ENCODE results near the gene LRFN3.
"Not testable (repeated sequence)": the region's sequence is repeated elsewhere in the genome, so short reads cannot be mapped to it uniquely, and the experiment has no call there.

The LRFN3 gene

GRCh38 chr19:35905178-35905727, 30.9 kb upstream of the LRFN3 start:
- DNase-seq, result no peak

- DNase-seq, result no peak
These were observed 28.8 kb upstream of the LRFN3 start for GRCh38 chr19:35907377-35907745.

- no peak for DNase-seq
These were observed 28.1 kb upstream of the LRFN3 start, which contains the start of gene TYROBP for GRCh38 chr19:35908010-35908441. Gene TYROBP (minus strand): TSS chr19:35908295. CDS start chr19:35908228, 67 bp downstream.

- no peak for DNase-seq
These were observed 27.0 kb upstream of the LRFN3 start for GRCh38 chr19:35908973-35909683.

GRCh38 chr19:35909684-35910035, 26.5 kb upstream of the LRFN3 start:
- DNase-seq, result no peak

- DNase-seq, result not testable (repeated sequence)
These were observed 25.8 kb upstream of the LRFN3 start for GRCh38 chr19:35910355-35910754.

GRCh38 chr19:35911173-35911572, 25.0 kb upstream of the LRFN3 start:
- no peak for DNase-seq

GRCh38 chr19:35911790-35912189, 24.4 kb upstream of the LRFN3 start:
- DNase-seq, result no peak

GRCh38 chr19:35913589-35913988, 22.6 kb upstream of the LRFN3 start:
- DNase-seq, result no peak

GRCh38 chr19:35915443-35915842, 20.7 kb upstream of the LRFN3 start:
- DNase-seq, result no peak

GRCh38 chr19:35919306-35919705, 16.9 kb upstream of the LRFN3 start:
- DNase-seq, result no peak

GRCh38 chr19:35921012-35921411, 15.2 kb upstream of the LRFN3 start:
- no peak for DNase-seq

- DNase-seq, result no peak
These were observed 10.7 kb upstream of the LRFN3 start for GRCh38 chr19:35925501-35925900.

- peak; percentile 22 for DNase-seq
These were observed 7.7 kb upstream of the LRFN3 start for GRCh38 chr19:35928507-35928906.

- DNase-seq, result no peak
These were observed 6.3 kb upstream of the LRFN3 start for GRCh38 chr19:35929876-35930275.

- DNase-seq, result peak; percentile 99
These were observed 4.9 kb upstream of the LRFN3 start for GRCh38 chr19:35931161-35931873.

- no peak for DNase-seq
These were observed 4.3 kb upstream of the LRFN3 start for GRCh38 chr19:35931874-35932202.

GRCh38 chr19:35932291-35932936, 3.8 kb upstream of the LRFN3 start:
- no peak for DNase-seq

- no peak for DNase-seq
These were observed 629 bp downstream of the LRFN3 start for GRCh38 chr19:35936738-35937268.

- DNase-seq, result no peak
These were observed 1.4 kb downstream of the LRFN3 start for GRCh38 chr19:35937345-35938281.

- DNase-seq, result no peak
These were observed 2.4 kb downstream of the LRFN3 start for GRCh38 chr19:35938282-35939224.
